NK-92 (cell line): ENCODE measurements around the gene DPYD.

Experiments
- DNase-seq: peaks from one replicate; lab custom pipeline; 2025; ENCODE audit not compliant: unreplicated experiment; lab: John Stamatoyannopoulos, UW

Gene DPYD

DNA sequence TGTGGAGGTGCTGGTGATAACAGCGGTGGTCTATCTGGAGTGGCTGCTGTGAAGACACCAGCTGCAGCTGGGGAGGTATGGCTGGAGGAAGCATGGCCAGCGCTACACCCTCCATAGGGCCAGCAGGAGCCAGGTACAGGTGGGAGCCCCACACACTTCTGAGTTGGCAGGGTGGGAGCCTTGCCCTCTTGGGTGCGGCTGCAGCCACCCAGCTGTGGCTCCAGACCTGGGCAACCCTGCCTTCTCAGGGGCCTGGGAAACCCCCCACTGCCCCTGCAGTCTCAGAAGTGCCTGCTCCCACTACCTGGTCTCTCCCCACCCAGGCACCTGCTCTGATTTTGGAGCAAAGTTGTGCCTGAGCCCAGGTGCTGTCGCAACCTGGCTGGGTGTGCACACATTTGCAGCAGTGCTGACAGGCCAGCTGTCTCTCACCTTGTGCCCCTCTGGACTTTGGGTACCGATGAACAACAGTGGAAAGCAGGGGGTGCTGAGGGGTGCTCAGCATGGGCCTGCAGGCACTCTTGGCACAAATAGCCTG lies 76.2 kb downstream of the DPYD start:
- no peak for DNase-seq

DNA sequence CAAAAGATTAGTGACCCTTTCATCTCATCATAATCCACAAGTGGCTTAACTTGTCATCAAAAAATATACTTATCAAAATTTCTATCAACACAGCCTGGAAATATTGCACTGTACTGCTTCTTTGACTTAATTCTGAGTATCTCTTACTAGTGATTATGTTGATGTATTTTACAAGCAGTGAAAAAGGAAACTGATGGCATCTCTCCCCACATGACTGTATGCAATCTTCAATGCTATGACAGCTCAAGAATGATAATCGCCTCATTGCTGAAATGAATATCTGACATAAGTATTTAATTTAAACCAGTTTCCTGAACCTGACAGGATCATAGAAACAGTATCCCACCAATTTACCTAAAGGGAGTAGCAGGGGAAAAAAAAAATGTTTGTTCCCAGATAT lies 79.5 kb downstream of the DPYD start:
- DNase-seq = no peak

DNA sequence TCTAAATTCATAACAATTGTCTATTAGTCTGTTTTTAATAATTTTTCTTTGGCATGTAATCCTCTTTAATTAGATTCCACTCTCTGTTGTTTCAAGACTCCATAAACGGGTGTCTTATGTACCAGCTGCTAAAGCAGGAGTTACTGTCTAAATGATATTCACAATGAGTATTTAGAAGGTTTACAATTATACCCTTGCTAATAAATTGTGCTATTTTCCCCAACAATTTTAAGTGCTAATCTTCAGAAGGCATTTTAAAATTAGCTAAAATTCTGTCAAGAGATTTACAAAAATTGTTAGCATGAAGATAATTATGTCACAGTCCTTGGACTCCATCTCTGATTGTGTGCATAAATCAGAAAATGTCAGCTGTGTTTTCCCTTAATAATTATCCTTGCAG lies 83.7 kb downstream of the DPYD start:
- DNase-seq = no peak

DNA sequence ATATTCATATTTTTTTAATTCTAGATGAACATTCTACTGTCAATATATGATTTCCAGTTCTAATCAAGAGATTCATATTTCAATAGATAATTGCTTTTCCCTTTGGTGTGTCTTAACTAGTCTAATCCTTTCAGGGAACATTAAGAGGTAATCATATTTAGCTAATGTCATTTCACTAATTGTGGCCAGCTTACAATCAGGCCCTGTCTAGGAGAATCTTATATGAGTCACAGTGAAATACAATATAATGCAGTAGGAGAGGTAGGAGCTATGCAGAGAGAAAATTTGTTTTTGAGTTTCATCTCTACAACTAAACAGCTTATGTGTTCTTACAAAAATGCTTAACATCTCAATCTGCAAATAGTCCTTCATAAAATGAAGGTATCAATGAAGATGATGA lies 85.9 kb downstream of the DPYD start:
- DNase-seq = no peak

DNA sequence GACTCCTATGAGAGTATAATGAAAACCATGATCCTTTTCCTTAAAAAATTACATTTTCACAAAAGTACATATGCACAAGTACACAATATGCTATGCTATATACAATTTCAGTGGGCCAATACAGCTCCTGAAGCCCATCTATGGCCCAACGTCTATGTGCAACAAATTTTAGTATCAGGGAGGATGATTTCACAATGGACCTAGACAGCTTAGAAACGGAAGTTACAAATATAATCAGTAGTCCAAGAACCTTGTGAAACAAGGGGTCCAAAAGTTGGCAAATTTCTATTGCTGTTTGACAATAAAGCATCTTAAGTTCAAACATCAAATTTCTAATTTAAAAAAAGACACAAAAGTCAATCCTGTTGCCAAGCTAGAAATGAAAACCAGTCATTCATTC lies 87.0 kb downstream of the DPYD start:
- no peak for DNase-seq

DNA sequence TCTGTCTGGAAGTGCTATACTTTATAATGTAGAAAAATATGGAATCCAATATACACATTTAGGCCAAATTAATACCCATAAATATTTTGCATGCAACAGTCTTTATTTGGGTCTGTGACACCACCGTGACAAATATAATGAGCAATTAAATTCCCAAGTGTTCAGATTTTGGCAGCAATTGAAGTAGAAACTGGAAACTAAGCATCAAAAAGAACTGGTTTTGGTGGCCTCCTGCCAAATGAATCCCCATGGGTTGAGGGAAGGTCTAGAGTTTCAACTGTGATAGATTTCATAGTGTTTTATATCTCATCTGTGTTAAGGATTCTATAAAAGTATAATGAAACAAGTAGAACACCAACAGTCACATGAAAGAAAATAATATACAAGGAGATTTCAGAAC lies 88.4 kb downstream of the DPYD start:
- DNase-seq = no peak

DNA sequence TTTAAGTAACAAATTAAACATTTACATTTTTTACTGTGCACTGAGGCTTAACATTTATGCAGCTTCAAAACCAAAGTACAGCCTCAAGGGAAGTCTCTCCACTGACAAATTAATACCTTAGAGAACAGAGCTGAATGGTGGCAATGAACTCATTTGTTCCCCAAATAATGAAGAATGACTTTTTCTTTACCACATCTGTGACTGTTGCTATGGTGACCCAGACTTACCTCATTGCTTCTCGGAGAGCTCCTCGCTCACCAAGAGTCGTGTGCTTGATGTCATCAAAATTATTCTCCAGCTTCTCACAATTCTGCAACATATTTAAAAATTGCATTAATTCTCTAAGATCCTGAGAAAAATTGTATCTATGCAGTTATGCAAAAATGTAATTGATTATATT lies 92.9 kb downstream of the DPYD start:
- DNase-seq = no peak

DNA sequence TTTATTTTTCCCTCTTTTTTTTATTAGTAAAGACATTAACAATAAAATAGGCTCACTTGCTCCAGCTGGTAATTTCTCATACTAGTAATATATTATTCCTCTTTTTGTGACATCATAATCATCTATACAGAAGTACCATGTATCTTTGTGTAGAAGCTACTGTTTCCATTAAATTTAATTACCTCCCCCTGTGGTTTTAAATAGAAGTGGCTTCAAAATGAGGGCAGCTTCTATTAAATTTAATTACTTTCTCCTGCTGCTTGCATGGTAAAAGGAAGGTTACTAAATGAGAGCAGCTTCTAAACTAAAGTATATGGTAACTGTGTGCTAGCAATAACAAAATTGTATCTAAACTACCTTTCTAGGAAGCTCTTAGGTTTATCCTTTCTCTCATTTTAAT lies 94.0 kb downstream of the DPYD start:
- DNase-seq = no peak

DNA sequence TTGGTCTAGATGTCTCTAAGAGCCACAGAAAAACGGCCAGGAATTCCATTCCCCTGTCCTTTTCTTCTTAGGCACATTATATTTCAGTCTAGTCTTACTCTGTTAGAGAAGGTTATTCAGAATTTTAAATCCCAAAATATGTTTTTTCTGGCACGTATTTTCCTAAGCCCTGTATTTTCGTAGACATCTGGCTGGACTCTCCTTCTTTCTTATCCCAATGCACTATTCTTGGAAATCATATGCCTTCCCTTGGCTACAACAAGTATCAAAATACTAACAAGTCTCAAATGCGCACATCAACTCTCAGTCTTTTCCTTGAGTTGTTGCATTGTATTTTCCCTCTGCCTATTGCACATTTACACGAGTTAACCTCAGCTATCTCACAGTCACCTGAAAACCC lies 96.2 kb downstream of the DPYD start:
- DNase-seq = no peak

DNA sequence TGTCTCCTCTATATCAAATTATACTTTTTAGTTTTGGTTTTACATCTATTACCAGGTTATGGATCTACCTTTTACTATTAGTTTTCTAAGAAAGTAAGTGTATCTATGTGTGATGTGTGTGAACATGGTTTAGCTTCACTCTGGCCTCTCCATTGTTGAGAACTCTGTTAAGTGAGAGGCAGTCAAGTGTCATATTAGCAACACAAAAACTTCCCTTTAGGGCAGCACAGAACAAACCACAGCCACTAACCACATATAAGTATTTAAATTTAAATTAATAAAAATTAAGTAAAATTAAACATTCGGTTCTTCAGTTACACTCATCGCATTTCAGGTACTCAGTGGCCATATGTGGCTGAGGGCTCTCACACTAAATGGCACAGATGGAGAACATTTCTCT lies 96.6 kb downstream of the DPYD start:
- DNase-seq = no peak

DNA sequence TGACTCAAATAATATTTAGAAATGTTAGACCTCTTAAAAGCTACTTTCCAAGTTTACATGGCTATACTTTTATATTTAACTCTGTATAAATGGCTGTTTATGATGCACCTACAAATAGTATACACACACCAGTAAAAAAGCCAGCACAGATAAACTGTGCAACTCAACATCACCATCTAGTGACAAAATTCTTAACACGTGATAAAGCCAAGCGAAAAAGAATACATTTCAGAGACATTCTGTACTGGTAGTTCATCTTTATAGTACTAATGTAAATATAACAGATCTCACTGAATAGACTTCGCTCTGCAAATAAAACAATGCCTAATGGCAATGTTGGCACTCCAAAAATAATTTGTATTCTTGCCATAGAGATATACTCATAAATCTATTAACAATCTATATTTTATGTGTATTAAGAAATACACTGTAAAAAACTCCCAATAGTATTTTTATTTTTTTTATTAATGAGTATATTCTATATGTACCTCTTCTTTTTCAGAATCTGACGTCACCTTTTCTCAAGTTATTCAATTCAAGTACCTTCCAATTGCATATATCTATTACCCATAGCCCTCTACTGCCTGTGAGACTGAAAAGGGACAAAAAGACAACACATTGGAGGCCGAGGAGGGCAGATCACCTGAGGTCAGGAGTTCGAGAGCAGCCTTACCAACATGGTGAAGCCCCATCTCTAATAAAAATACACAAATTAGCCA lies 100.2 kb downstream of the DPYD start:
- DNase-seq = no peak

DNA sequence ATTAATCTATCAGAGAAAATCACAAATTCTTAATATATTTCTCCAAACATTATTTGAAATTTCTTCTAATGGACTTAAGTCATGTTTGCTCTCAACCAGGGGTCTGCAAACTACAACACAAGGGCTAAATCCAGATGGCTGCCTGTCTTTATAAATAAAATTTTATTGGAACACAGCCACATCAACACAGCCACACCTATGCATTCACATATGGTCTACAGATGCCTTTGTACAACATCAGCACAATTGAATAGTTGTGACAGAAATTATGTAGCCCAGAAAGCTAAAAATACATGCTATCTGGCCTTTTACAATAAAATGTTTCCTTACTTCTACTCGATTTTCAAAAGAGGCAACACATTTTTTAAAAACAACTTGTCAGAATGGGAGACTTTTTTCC lies 103.9 kb downstream of the DPYD start:
- no peak for DNase-seq

DNA sequence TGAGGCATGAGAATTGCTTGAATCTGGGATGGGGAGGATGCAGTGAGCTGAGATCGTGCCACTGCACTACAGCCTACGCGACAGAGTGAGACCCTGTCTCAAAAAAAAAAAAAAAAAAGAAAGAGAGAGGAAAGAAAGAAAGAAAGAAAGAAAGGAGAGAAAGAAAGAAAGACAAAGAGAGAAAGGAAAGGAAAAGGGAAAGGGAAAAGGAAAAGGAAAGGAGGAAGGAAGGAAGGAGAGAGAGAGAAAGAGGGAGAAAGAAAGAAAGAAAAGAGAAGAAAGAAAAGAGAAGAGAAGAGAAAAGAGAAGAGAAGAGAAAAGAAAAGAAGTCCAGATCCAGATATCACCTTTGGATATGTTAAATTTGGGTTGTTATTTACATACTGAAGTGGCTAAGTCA lies 106.0 kb downstream of the DPYD start:
- DNase-seq = no peak

DNA sequence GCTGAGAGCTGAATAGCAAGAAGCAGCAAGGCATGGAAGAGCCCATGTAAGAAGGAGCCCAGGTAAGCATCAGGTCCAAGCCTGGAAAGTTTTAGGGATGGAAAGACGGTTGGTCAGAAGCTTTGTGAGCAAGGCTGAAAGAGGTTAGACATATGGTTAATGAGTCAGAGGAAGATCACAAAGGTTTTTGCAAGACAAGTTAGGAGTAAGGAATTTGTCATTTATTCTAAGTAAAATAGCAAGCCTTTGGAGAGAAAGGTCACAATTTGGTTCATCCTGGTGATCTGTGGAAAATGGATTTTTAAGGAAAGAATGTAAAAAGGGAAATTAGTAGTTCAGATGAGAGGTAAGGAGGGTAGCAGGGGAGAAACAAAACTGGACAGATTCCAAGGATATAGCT lies 106.7 kb downstream of the DPYD start:
- DNase-seq = no peak

DNA sequence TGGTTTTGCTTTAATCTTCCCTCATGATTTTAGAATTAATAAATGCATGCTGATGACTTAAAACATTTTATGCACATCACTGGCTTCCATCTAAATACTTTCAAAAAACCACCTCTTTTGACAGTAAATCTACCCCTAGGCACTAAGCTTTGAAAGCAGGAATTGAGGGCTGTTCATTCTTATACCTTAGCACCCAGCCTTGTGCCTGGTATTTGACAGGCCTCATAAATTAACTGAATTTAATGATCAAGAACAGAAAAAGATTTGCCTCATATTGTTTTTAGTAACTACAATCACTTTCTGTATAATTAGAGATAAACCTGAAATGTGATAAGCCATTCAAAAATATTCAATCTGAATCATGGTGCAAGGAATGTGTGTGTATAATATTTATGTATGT lies 108.8 kb downstream of the DPYD start:
- DNase-seq = no peak

DNA sequence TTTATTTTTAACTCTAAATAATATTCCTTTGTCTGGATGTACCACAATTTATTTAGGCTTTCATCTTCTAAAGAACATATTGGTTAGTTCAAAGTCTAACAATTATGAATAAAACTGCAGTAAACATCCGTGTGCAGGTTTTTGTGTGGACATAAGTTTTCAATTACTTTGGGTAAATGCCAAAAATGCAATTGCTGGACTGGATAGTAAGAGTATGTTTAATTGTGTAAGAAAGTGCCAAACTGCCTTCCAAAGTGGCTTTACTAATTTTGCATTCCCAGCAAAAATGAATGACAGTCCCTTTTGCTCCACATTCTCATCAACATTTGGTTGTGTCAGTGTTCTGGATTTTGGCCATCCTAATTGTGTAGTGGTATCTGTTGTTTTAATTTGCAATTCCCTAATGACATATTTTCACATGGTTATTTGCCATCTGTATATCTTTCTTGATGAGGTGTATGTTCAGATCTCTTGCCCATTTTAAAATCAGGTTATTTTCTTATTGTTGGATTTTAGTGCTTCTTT lies 113.8 kb downstream of the DPYD start:
- DNase-seq = no peak

DNA sequence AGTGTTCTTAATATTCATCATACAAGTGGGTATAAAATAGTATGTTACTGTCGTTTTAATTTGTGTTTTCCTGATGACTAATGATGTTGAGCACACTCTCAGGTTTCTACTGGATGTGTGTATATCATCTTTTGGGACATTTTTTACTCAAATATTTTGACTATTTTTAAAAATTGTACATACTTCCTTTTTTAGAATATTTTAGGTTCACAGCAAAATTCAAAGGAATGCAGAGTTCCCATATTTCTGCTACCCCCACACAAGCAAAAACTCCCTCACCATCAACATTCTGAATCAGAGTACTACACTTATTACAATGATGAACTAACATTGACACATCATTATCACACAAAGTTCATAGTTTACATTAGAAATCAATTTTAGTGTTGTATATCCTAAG lies 114.5 kb downstream of the DPYD start:
- DNase-seq = no peak

DNA sequence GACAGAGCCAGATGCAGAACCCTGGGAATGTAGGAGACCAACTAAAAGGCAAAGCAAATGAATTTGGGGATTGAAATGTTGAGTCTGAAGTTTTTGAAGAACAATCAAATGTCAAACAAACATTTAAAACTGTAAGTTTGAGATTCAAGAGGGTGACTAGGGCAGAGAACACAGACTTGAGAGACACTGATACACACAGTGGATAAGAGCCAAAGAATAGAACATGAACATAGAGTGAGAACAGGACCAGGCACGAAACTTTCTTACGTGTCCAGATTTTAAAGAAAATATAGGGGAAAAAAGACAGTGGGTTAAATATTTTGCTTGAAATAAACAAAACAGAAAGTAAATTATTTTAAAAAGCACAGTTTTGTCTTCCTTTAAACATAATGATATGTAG lies 115.7 kb downstream of the DPYD start:
- no peak for DNase-seq

DNA sequence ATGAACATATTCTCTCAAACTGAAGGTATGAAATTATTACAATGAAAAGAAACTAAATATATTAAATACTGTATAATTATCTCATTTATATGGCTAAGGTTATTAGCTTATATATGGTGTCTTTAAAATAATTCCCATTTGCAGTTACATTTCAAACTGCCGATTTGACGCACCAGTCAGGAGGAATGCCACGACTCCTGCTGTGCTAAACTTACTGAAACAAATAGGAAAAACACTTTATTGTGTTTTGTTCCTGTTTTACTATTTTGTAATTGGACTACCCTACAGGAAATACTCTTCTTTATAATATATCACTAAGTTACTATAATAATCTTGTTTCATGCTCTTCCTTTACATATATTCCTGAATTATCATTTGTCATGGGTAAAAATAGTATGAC lies 117.8 kb downstream of the DPYD start:
- DNase-seq = no peak

DNA sequence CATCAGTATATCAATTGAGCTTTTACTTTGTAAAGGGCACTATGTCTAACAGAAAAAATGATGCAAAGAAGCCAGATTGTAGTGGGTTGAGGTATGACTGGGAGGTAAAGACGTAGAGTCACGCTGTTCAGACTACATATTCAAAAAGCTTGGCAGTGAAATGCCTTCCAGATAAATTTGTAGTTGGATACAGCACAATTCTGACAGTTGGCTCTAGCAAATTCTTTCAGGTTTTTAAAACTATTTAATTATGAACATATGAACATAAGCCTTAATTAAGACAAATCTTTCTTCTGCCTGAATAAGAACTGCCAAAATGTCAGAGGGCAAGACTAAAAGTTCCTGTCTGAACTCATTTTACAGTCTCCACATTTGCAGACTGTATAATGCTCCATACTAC lies 118.8 kb downstream of the DPYD start:
- no peak for DNase-seq

DNA sequence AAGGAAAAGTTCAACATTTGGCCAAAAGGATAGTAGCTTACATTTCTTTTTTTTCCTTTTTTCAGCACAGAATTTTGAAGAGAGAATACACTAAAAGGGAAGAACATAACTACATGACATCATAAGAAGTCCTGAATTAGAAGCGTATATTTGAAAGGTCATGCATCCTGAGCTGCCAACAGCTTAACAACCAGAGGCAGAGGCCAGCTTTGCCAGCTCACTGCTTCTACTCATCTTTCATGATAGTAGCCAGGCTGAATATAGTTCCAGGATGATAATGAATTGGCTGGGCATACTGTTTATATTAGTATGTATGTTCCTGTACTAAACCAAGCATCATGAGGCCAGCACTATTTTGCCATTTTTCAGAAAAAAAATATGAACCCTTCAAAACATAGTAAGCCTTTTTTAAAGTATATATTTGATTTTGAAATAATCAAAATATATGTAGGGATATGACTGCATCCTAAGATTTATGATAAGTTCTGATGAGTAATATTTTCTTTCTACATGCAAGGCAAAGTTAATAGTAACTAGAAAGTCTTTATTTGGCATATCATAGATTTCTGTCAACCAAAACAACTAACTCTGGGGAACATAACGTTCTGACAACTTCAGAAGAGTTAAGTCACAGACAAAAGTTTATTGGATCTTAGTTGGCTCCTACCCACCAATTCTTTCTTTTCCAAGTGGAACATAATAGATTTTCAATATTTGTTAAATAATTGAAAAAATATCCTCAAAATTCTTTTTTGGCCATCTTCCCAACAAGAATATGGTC lies 123.2 kb downstream of the DPYD start:
- DNase-seq = no peak

DNA sequence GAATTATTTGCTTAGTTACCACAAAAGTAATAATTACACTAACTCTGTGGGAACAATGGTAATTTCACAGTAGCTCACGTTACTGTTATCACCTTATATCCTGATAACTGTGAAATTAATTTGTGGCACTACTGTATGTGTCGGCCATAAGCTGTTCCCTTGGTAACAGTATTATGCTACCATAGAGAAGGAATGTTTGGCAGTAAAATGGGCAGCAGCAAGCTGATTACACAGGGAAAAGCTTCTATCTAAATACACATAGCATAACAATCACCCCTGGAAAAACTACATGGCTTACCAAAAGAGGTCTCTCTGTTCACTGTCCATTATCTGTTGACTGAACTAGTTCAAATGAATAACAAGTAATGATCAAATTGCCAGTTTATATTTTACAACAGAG lies 124.1 kb downstream of the DPYD start:
- DNase-seq = no peak
